GM21423 (cell line): ENCODE measurements around the gene MAGIX.

Experiments used
- ATAC-seq: cut with Tn5 transposase; IDR thresholded peaks from one replicate; pipeline ENCODE4 v1.9.1; 2021; ENCODE audit warnings: mild to moderate bottlenecking, moderate library complexity; ENCODE audit not compliant: unreplicated experiment

Gene MAGIX

GRCh38 chrX:49204017-49204416 lies 41.5 kb downstream of the MAGIX start:
- ATAC-seq = no peak

GRCh38 chrX:49204709-49205108 lies 42.2 kb downstream of the MAGIX start:
- ATAC-seq = no peak

- ATAC-seq = no peak
These were observed 42.9 kb downstream of the MAGIX start for GRCh38 chrX:49205443-49205842.

GRCh38 chrX:49206543-49206942 lies 44.0 kb downstream of the MAGIX start:
- no peak for ATAC-seq

- ATAC-seq = no peak
These were observed 45.8 kb downstream of the MAGIX start for GRCh38 chrX:49208399-49208798.

GRCh38 chrX:49209434-49210251 lies 47.1 kb downstream of the MAGIX start:
- ATAC-seq = no peak

GRCh38 chrX:49210406-49210805 lies 47.8 kb downstream of the MAGIX start:
- no peak for ATAC-seq

- no peak for ATAC-seq
These were observed 48.5 kb downstream of the MAGIX start for GRCh38 chrX:49211074-49211473.

GRCh38 chrX:49212209-49212608 lies 49.7 kb downstream of the MAGIX start:
- ATAC-seq = no peak

GRCh38 chrX:49212861-49213260 lies 50.3 kb downstream of the MAGIX start:
- no peak for ATAC-seq

GRCh38 chrX:49214416-49214815 lies 51.9 kb downstream of the MAGIX start:
- ATAC-seq = no peak

- no peak for ATAC-seq
These were observed 52.5 kb downstream of the MAGIX start for GRCh38 chrX:49214996-49215526.
